ENCODE data around the gene DBNL.

DNA sequence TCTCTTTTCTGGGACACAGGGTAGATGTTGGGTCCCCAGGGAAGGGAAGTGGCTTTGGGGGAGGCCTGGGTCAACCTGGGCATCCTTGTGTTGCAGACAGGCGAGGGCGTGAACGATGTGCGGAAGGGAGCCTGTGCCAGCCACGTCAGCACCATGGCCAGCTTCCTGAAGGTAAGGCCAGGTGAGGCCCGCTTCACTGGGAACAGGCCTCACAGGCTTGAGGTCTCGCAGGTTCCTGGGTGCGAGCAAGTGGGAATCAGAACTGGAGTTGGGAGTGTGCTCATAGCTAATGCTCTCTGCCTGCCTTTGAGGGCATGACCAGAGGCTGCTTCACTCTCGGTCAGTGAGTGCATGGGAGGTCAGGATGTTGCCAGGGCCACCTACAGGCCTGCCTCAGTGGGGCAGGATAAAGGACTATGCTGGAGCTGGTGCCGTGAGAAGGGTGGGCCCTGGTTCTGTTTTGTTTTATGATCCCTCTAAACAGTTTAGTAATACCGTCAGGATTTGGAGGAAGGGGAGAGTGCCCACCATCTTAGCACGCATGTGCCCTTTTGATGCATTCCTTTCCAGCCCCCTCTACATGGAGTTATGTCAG is 8.4 kb downstream of the DBNL start:
- TF ChIP-seq POLR2A (IDR thresholded peaks at IDR 0.05; ENCODE audit: low read depth, low read length) (no peak), TAF1 (IDR thresholded peaks at IDR 0.05; ENCODE audit: borderline replicate concordance, low read depth, low read length) (no peak)
